ENCODE results near the gene MAP3K1. TPM values are rescaled to one million over a fixed set of nuclear protein-coding genes. Genes with fewer than 3 reads are reported as not detected.

The MAP3K1 gene
- total RNA-seq, 1 donor from 2014 or later, result 5.7 TPM

DNA sequence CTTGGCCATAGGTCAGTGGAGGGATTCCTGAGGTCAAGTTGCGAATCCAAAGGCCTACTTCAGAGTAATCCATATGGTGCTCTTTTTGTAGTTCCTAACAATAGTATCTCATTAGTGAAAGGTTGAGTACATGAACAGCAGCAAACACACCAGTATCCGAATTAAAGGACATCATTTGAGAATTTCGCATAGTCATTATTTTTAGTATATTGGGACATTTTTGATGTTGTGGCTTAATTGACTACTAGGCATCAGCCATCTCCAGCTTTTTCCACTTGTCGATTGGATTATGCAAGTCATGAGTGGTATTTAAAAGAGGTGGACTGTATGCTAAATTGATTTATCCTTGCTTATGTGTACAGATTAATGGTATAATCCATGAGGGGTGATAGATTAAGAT, 23.7 kb downstream of the MAP3K1 start:
- H3K4me3 ChIP-seq, result no peak overlapping the region
- no peak for DNase-seq
- intact Hi-C loops (cut with micrococcal nuclease), result loop anchor here (5.0 kb wide), 1 partner anchor 567 kb away; no protein-coding TSS in a partner anchor
- H3K36me3 ChIP-seq, result no peaks in the 10 kb centered on the region
- peaks cover 78% of the 10 kb centered on the region for H3K4me1 ChIP-seq
- no peaks in the 10 kb centered on the region for H3K9me3 ChIP-seq (replicated peaks)
- peak overlapping the region; percentile 54 for H3K27ac ChIP-seq (replicated peaks)
- TF ChIP-seq CTCF (IDR thresholded peaks at IDR 0.05; ENCODE audit: borderline replicate concordance), result no peak
- no peaks in the 10 kb centered on the region for H3K27me3 ChIP-seq (ENCODE audit: low read depth)

DNA sequence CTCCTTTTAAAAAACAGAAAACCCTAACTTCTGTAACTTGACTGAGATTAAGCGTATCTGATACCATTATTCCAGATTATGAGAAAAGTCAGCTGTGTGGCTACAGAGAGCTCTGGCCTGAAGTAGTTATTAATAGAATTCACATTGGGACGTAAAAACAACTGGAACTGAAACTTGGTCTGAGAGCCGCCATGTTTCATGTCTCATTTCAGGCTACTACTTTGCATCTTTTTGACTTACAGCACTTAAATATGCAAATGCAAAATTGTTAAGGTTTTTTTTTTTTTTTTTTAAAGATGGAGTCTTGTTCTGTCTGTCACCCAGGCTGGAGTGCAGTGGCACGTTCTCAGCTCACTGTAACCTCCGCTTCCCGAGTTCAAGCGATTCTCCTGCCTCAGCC, 25.2 kb downstream of the MAP3K1 start:
- Histone ChIP-seq H3K27ac (replicated peaks) (peak overlapping the region; percentile 62), H3K4me3 (no peak overlapping the region), H3K4me1 (peaks cover 88% of the 10 kb centered on the region), H3K36me3 (no peaks in the 10 kb centered on the region), H3K9me3 (replicated peaks) (no peaks in the 10 kb centered on the region), H3K27me3 (ENCODE audit: low read depth) (no peaks in the 10 kb centered on the region)
- intact Hi-C loops (cut with micrococcal nuclease), result no loop called here
- no peak for DNase-seq
- no peak for TF ChIP-seq CTCF (IDR thresholded peaks at IDR 0.05; ENCODE audit: borderline replicate concordance)

GRCh38 chr5:56845277-56845676, 29.9 kb downstream of the MAP3K1 start:
- H3K27ac ChIP-seq (replicated peaks), result no peak overlapping the region
- intact Hi-C loops (cut with micrococcal nuclease), result no loop called here
- no peak overlapping the region for H3K4me3 ChIP-seq
- TF ChIP-seq CTCF (IDR thresholded peaks at IDR 0.05; ENCODE audit: borderline replicate concordance), result no peak
- DNase-seq, result no peak
- H3K36me3 ChIP-seq, result no peaks in the 10 kb centered on the region
- peaks cover 91% of the 10 kb centered on the region for H3K4me1 ChIP-seq
- no peaks in the 10 kb centered on the region for H3K9me3 ChIP-seq (replicated peaks)
- no peaks in the 10 kb centered on the region for H3K27me3 ChIP-seq (ENCODE audit: low read depth)

DNA sequence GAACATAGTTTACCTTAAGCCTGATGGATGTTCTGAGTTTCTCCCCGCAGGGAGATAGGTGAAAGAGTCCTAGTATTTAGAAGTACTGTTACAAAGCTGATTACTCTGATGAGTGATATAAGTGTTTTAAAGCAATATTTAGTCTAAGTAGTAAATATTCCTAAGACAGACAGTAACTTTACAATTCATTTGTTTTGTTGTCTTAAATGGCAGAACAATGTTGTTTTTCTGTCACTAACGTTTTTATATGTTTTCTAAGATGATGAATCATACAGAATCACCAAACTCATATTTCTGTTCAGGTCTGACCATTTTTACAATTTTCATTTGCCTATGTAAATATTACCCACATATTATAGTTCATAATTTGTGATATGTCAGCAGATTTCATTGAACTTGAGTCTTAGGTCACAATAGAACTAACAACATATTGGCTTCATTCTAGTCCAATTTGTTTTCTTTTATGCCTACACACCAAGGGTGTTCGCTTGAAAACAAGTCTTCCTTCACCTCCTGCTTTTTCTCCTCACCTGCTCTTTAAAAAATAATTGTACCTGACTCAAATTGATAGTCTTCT, 30.6 kb downstream of the MAP3K1 start:
- Histone ChIP-seq H3K4me1 (peaks cover 91% of the 10 kb centered on the region), H3K4me3 (no peak overlapping the region), H3K27me3 (ENCODE audit: low read depth) (no peaks in the 10 kb centered on the region), H3K27ac (replicated peaks) (no peak overlapping the region), H3K36me3 (no peaks in the 10 kb centered on the region), H3K9me3 (replicated peaks) (no peaks in the 10 kb centered on the region)
- intact Hi-C loops (cut with micrococcal nuclease), result no loop called here
- DNase-seq, result no peak
- TF ChIP-seq CTCF (IDR thresholded peaks at IDR 0.05; ENCODE audit: borderline replicate concordance), result no peak

GRCh38 chr5:56848206-56848605, 32.9 kb downstream of the MAP3K1 start:
- no peak for TF ChIP-seq CTCF (IDR thresholded peaks at IDR 0.05; ENCODE audit: borderline replicate concordance)
- H3K4me1 ChIP-seq, result peaks cover 94% of the 10 kb centered on the region
- DNase-seq, result no peak
- intact Hi-C loops (cut with micrococcal nuclease), result no loop called here
- H3K27ac ChIP-seq (replicated peaks), result peak overlapping the region; percentile 39
- H3K27me3 ChIP-seq (ENCODE audit: low read depth), result no peaks in the 10 kb centered on the region
- H3K36me3 ChIP-seq, result no peaks in the 10 kb centered on the region
- no peak overlapping the region for H3K4me3 ChIP-seq
- H3K9me3 ChIP-seq (replicated peaks), result no peaks in the 10 kb centered on the region
